Stimulated activated CD4-positive, alpha-beta T cell treated with anti-CD3 and anti-CD28 coated beads, TNF-alpha, amount 100 ng/mL, for 24 hours (primary cell): Measurements from ENCODE around the gene YJEFN3.
A peak's percentile ranks its signal among the peaks of the same experiment; 100 is the strongest.

Experiments
- DNase-seq, 3 experiments: peaks; one replicate each; pipeline ENCODE4 v3.0.0-alpha.2; 2020; ENCODE audit warnings: low read depth in 3 of 3

The YJEFN3 gene

GRCh38 chr19:19551853-19552192, 23.1 kb downstream of the YJEFN3 start:
- DNase-seq: no peak

- DNase-seq: peak in 1 of 3 experiments; percentile 30
Measured at GRCh38 chr19:19552798-19553197, 24.1 kb downstream of the YJEFN3 start.

DNA sequence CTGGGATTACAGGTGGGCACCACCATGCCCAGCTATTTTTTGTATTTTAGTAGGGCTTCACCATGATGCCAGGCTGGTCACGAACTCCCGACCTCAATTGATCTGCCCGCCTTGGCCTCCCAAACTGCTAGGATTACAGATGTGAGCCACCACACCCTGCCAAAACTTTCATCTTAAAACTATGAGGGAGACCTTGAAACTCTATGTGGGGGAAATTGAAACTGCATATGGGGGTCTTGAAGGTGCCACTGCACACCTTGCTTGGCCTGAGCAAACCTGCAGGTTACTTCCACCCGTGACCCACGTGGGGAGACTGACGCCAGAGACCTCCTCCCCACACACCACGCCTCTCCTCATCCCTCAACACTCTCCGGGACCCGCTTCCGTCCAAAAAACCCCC, 25.0 kb downstream of the YJEFN3 start:
- DNase-seq: no peak

GRCh38 chr19:19554074-19555023, 25.6 kb downstream of the YJEFN3 start:
- peak; percentile 34 to 58 (median 43) for DNase-seq

DNA sequence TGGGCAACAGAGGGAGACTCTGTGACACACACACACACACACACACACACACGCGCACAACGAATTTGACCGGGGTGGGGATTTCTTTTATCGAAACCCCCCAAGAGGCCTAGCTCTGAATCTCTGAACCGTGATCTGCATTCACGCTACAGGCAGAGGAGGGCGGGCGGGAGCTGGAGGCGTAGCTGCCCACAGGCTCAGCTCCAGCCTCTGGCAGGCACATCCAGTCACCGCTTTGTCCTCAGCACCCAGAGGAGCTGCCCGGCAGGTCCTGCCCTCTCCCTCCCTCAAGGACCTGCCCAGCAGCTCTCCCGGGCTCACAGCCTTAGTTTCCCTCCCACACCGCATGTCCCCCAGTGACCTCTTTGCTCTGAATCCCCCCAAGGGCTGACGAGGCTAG, 29.3 kb downstream of the YJEFN3 start:
- DNase-seq: no peak

DNA sequence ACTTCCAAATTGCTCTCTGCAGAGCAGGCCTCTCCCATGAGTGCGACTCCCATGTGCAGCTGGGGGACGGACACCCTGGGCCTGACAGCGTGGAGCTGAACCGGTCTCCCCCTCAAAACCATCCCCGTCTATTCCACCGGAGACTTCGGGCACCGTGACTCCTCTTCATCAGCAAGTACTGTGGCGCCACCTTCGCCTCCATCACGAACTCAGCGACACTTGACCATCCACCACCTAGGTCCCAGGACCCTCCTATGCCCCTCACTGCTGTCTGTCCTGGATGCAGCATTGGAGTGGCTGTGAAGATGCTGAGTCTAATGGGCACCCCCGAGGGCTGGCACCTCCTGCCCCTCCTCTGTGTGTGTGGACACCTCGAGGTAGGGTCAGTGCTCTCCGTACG, 29.9 kb downstream of the YJEFN3 start:
- DNase-seq: no peak

DNA sequence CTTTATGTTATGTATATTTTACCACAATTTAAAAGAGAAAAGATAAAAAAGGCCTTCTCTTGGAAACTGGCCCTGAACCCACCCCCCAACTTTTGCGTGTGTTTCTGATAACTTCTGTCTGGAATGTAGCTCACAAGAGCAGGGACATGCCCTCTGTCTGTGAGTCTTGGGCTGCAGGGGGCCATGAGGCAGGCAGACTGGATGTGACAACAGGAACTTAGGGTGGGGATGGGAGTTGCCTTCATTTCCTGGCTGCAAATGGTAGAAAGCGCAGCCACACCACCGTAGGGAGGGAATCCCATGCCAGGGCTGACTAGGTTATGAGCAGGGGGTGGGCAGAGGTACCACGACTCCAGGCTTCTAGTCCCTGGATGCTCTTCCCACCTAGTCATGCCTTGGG, 31.2 kb downstream of the YJEFN3 start:
- no peak for DNase-seq

GRCh38 chr19:19561946-19562664, 33.4 kb downstream of the YJEFN3 start:
- no peak for DNase-seq

DNA sequence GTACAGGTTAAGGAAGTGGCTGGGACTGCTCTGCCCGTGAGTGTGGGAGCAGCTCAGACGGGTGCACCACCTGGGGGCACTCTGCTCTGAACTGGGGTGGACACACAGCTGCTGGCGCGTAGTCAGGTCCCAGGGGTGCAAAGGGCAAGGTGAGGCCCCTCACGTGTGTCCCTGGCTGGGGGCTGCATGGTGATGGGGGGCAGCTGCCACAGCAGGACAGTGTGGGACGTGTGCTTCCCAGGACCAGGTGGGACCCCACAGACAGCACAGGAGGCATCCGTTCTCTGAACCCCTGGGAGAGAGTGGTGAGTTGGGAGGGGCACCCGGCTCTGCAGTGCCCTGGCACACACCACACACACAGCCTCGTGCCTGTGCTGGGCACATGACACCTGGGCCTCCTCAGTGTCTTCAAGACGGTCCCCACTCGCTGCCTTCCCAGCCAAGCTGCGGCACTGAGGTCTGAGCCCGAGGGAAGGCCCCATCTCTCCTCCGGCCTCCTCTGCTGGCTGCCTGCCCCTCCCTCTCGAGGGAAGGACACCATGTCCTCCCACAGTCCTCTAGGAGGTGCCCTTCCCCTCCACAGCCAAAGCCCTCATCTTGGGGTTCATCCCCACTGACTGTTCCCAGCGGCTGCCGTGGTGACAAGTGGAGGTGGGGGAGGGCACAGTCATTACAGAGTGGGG, 34.1 kb downstream of the YJEFN3 start:
- DNase-seq: peak in 1 of 3 experiments; percentile 29

DNA sequence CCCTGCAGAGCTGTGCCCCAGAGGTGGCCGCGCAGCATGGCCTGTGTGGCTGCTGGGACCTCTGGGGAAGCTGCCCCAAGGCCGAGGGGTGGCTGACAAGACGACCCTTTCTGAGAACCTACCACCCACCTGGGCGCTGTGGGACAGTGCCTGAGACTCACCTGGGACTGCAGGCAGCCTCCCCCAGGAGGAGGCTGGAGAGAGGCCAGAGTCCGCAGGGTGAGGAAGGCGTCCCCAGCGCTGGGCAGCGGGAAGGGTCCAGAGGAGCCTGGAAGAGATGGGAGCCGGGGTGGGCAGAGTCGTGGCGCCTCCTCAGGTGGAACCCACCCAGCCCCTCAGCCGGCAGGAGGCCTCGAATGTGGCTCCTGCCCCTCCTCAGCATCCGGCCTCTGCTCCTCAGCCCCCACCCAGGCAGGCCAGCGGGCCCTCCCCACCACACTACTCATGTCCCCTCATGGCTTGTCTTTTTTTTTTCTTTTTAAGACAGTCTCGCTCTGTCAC, 34.7 kb downstream of the YJEFN3 start:
- DNase-seq: no peak

- no peak for DNase-seq
Measured at GRCh38 chr19:19566306-19566705, 37.6 kb downstream of the YJEFN3 start.

- DNase-seq: no peak
Measured at GRCh38 chr19:19567391-19567790, 38.7 kb downstream of the YJEFN3 start.

DNA sequence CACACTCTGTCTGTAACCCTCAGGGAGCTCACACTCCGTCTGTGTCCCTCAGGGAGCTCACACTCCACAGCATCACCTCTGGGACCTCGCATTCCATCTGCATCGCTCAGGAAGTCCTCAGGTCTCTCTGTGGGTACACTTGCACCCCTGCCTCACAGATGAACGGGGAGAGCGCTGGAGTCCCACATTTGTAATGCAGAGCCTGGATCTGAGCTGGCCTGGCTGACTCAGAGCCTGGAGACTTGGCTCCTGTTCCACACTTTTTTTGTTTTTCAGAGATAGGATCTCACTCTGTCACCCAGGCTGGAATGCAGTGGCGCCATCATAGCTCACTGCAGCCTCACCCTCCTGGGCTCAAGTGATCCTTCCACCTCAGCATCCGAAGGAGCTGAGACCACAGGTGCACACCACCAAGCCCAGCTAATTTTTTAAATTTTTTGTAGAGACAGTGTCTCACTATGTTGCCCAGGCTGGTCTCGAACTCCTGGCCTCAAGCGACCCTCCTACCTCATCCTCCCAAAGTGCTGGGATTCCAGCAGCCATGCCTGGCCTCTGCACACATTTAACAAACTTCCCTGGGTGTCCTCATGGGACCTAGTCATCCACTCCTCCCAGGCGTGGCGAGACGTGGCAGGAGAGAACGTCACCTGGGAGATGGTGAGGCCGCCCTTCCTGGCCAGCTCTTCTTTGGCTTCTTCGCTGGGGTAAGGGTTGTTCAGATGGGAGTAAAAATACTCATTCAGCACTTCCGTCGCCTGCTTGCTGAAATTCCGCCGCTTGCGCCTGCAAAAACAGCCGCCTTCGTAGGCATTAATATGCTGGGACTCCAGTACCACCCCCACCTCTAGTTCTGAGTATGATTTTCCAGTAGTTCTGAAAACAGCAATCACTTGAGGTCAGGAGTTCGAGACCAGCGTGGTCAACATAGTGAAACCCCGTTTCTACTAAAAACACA, 40.4 kb downstream of the YJEFN3 start:
- no peak for DNase-seq

GRCh38 chr19:19570571-19570970, 41.9 kb downstream of the YJEFN3 start:
- no peak for DNase-seq

GRCh38 chr19:19571071-19571786, 42.5 kb downstream of the YJEFN3 start:
- DNase-seq: no peak

GRCh38 chr19:19575411-19575810, 46.7 kb downstream of the YJEFN3 start:
- DNase-seq: no peak

GRCh38 chr19:19578252-19578651, 49.5 kb downstream of the YJEFN3 start:
- no peak for DNase-seq

DNA sequence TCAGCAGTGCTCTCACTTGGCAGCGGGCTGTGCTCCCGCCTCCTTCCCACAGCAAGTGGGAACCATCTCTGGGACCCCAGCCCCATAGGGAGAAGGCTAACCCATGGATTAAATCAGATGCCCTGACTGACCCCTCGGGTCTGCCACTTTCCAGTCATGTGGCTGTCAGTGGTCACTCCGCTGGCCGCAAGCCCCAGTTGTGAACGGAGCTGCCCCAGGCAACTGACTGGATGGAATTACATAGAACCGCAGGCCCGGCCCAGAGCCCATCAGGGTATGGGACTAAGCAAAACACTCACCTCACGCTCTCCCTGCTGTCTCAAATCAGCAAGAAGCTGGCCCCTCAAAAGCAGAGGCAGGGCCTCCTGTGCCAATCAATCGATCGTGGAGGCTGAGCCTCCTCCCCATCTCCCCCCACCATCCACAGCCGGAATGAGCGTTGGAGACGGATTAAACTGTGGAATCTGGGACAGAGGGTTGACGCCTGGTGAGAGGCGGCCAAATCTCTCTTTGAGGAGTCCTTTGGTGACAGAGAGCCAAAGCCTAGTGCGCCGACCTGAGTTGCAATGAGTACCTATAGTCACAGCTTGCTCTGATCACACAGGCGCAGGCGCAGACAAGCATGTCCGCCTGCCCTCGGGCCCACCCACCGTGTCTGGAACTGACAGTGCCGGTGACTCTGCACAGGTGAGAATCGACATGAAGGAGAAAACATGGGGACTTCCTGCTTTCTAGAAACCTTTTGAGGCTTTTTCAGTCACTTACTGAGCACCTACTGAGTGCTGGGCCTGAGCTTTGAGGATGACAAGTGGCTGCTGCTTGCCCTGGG, 51.0 kb downstream of the YJEFN3 start:
- DNase-seq: no peak

DNA sequence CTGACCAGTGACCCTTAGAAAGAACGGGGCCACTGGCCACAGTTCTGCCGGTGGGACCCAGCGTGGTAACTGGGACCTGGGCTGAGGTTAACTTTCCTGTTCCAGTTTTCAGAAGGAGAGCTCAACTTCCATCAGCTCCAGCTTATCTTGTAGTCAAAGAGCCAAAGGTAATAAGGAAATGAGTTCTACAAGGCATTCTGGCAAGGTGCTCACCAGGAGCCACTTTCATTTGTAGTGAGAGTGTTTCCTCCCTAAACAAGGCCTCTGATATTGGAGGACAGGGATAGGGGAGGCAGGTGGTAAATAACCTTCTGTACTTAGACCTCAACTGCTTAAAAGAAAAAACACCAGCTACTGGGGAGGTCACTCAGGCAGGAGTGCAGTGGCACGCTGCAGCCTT, 51.7 kb downstream of the YJEFN3 start:
- DNase-seq: no peak

GRCh38 chr19:19581391-19581790, 52.7 kb downstream of the YJEFN3 start:
- DNase-seq: no peak
